Hepatic stellate cell (primary cell): Measurements from ENCODE around the gene SUSD3.
"Not testable (repeated sequence)": the region's sequence is repeated elsewhere in the genome, so short reads cannot be mapped to it uniquely, and the experiment has no call there.

ENCODE experiments used
- DNase-seq: peaks from one replicate; pipeline ENCODE4 v3.0.0; 2011; ENCODE audit warnings: low spot score

Gene SUSD3

DNA sequence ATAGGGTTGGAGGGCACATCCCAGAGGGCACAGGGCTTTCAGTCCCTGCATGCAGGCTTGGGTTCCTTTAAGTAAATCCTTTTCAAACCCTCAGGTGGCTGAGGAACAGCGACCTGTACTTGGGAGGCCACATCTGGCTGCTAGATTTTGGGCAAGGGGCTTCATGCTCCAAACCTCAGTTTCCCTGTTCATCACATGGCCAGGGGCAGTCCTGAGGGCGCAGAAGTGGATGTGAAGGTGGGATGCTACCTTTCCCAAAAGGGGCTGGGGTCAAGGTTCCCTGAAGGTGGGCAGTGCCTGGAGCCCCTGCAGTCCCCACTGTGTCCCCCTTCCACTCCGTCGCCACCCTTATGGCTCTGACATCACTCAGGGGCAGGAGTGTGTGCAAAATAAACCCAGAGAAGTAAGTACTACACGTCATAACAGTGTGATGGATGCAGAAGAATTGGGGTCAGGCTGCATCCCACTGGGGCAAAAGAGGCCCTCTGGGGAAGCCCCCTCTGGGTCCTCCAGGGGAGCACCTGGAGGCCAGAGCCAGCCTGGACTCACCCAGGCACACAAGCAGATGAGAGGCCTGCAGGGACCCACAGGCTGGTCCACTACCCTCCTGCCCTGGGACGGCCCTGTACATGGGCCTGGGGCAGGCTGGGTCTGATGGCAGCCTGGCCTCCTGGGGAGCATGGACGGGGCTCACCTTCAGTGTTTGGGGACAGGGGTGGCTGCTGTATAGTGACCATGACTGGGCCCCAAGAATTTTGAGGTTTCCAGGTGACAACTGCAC, 35.6 kb downstream of the SUSD3 start:
- no peak for DNase-seq

GRCh38 chr9:93094658-93095204, 36.2 kb downstream of the SUSD3 start:
- DNase-seq = no peak

DNA sequence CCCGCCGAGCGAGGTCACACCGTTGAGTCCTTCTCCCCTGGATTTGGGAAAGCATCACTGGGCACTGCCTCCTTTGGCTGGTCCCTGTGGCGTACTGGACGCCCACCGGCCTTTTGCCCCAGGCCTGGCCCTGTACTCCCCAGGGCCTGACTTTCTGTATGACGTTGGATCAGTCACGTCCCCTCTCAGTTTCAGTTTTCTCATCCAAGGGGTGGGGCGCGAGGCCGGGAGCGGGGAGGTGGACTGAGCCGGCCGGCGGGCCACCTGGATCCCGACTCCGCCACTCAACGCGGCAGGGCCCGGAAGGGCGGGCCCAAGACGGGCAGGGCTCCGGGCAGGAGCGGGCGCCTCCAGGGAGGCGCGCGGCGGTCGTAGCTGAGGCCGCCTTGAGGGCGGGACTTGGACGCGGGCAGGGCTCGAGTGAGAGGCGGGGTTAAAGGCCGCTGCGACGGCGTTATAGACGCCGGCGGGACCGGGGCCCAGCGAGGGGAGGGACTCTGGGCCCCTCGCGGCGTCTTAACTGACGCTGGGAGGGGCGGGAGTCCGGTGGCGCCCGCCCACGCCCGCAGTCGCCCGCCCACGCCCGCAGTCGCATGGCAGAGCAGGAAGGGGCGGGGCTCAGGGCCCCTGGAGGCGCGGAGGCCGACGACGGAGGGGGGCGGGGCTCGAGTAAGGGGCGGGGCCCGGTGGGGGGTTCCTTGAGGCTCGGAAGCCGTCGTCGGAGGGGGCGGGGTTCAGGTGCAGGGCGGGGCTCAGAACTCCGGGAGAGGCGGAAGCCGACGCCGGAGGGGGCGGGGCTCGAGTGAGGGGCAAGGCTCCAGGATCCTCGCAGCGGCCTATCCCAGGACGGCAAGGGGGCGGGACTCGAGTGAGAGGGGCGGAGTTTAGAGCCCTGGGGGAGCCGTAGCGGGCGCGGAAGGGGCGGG, 37.0 kb downstream of the SUSD3 start:
- peak; percentile 96 for DNase-seq

- peak; percentile 99 for DNase-seq
Observed at GRCh38 chr9:93096131-93096802, 37.8 kb downstream of the SUSD3 start, which contains the start of gene CARD19. CARD19 (plus strand) TSS chr9:93096217; CDS start chr9:93096346, 129 bp downstream.

GRCh38 chr9:93096811-93097382, 38.4 kb downstream of the SUSD3 start:
- DNase-seq = no peak

DNA sequence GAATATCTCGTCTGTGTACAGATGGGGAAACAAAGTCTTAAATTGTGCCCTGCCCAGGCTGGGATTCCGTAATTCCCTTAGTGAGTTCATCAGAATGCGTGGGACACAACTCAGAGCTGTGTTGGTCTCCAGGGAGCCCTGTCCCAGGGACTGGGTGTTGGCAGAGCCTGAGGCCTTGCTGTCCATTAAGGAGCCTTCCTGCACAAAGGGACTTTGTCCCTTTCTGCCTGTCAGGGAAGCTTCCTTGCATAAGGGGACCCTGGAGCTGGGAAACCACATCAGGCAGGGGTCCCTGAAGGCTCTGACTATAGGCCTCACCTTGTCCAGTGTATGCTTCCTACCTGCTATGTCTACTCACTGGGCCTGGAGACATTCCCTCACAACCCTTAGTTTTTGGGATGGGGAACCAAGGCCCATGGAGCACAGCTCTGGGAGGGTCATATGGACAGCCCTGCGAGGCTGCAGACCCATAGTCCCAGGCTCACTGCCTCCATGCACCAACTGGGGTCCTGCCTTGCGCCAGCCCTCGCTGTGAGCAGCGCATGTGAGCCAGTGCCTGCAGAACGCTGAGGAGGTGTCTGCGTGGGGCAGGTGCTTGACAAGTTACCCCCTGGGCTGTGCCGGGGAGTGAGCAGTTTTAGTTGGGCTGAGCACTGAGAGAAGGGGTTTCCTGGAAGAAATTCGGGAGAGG, 39.2 kb downstream of the SUSD3 start:
- peak; percentile 47 for DNase-seq

GRCh38 chr9:93098236-93098946, 39.9 kb downstream of the SUSD3 start:
- peak; percentile 98 for DNase-seq

DNA sequence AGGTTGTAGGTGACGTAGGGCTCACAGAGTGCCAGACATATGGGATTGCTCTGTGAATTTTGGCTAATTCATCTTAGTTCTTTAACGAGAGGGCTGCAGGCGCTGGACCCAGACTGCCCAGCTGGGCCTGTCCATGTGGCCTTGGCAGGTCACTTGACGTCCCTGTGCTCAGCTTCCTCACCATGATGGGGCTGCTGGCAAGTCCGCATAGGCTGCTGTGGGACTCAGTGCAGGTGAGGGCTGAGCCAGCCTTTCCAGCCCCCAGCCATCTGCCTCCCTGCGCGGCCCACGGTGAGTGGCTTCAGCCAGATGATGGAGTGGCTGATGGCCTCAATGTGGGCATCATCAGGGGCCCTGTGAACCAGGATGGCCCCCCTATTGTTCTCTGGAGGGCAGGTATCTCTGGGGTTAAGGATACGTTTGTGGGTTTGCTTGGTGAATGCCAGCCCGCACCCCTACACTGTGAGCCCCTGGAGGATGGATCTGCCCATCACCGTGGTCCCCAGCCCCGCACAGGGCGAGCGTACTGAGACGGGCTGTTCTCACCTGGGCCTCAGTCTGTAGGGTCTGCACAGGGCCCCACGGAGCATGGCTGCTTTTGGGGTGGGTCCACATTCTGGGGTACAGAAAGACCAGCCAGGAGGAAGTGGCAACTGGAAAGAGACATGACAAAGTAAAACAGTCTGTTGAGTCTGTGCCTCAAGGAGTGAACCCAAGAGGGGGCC, 41.2 kb downstream of the SUSD3 start:
- no peak for DNase-seq

- no peak for DNase-seq
Observed at GRCh38 chr9:93100276-93100636, 41.8 kb downstream of the SUSD3 start.

GRCh38 chr9:93101086-93101485, 42.6 kb downstream of the SUSD3 start:
- DNase-seq = not testable (repeated sequence)

- DNase-seq = no peak
Observed at GRCh38 chr9:93105620-93106019, 47.1 kb downstream of the SUSD3 start.

- no peak for DNase-seq
Observed at GRCh38 chr9:93107151-93107824, 48.8 kb downstream of the SUSD3 start.

DNA sequence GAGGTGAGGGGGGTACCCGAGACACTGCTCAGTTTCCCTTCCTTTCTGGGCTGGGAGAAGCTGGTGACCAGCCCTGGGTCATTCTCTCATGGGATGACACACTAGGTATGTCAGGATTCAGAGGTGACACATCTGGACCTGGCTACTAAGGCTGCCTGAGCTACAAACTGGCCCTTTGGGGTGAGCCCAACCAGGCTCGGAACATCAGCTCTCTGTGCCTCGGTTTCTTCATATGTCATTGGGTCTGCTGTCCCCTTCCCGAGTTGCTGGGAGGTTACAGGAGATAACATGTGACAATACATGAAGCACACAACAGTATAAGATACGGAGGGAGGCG, 49.3 kb downstream of the SUSD3 start:
- DNase-seq = no peak

DNA sequence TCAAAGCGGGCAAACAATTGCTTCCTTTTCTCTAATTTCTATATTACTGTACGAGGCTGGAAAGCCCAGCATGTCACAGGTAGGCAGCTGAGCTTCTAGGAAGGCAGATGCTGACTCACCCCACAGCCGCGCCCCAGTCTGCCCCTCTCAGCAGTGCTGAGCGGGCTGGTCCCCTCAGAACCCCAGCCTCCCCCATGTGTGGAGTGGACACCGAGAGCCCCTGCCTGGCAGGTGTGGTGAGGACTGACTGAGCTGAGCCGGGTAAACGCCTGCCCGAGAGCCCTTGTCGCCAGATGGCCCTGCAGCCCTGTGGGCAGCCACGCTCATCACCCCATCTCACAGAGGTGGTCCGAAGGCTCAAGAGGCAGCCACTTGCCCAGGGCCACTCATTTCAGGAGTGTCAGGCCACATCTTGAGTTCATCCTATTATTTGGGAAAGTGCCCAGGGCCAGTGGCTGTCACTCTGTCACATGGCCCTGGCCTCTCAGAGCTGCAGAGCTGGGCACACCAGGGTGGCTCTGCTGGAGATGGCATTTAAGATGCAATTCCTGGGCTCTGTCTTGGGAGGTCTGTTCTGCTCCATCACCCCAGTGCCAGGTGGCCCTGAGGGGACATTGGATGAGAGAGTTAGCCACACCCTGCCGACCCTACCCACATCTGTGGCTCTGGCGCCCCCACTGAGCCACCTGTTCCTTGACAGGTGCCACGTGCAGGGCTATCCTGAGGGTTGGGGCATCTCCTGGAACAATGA, 50.0 kb downstream of the SUSD3 start:
- no peak for DNase-seq

DNA sequence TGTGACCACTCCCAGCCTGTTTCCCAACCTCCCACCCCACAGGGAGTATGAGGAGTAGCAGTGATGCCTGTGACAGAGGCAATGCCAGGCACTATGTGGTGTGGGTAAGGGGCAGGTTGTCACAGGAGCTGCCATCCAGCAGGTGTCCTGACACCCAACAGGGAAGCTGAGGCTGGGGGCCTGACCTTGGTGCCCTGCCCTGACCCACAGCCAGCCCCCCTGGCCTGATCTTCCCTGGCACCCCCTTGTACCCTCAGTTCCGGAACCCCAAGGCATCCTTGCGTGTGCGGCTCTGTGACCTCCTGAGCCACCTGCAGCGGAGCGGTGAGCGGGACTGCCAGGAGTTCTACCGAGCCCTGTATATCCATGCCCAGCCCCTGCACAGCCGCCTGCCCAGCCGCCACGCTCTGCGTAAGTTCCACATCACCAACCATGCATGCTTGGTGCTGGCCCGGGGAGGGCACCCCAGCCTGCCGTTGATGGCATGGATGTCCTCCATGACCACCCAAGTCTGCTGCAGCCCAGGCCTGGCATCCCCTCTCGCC, 51.9 kb downstream of the SUSD3 start:
- DNase-seq = no peak

- DNase-seq = no peak
Observed at GRCh38 chr9:93111001-93111370, 52.5 kb downstream of the SUSD3 start.

DNA sequence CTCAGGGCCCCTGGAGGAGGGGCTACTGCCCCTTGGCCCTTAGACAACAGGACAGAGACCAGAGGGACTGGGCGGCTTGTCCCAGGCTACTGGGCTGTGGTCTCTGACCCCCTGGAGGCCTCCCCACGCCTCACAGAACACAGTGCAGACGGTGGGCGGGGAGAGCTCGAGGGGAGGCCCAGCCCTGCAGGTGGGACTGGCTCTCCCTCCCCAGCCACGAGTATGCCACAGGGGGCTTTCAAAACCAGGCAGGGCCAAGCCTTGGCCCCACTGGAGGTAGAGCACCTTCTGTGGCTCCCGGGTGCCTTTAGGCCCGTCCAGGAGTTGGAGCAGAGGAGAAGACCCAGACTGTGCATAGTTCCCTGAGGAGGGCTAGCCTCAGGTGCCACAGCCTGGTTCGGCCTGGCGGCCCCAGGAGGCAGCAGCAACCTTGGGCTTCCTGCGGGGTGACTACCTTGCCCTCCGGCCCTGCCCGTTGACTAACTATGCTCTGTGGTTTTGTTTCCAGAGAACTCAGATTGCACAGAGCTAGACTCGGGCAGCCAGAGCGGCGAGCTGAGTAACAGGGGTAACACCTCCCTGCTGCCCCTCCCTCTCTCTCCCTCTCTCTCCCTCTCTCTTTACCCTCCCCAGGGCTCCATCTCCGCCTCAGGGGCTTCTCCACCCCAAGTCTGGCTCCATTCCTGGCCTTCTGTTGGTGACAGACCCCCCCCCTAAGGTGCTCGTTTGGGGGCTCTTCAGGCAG, 53.0 kb downstream of the SUSD3 start:
- DNase-seq = no peak
